Psoas muscle (tissue), 8 donors: ENCODE measurements around the gene RTP2. TPM values are rescaled to one million over a fixed set of nuclear protein-coding genes. Genes with fewer than 3 reads are reported as not detected.

Experiments
- ATAC-seq, 4 donors: fragments of 200-7000 bp; cut with Tn5 transposase; one replicate each; pipeline ENCODE4 v1.9.1; 2020; ENCODE audit warnings: moderate library complexity in 3 of 4, mild to moderate bottlenecking in 2 of 4
- DNase-seq, 2 donors: peaks; one replicate each; pipeline ENCODE4 v3.0.0-alpha.2; 2020
- H3K27ac ChIP-seq: fragments of 200-600 bp; one replicate; pipeline ENCODE4 v1.8.0; 2022
- H3K27me3 ChIP-seq, 3 donors: fragments of 200-600 bp in 1 of 3; one replicate each; pipeline versions ENCODE4 v1.6.1 to v1.8.0; 2013 to 2022; ENCODE audit warnings: low read length in 2 of 3, mild to moderate bottlenecking in 2 of 3, moderate library complexity in 1 of 3; ENCODE audit not compliant: insufficient read depth in 3 of 3
- H3K36me3 ChIP-seq, 2 donors: fragments of 200-600 bp in 1 of 2; one replicate each; pipeline versions ENCODE4 v1.6.1 to v1.8.0; 2013 to 2022; ENCODE audit warnings: low read depth in 1 of 2, mild to moderate bottlenecking in 1 of 2, moderate library complexity in 1 of 2; ENCODE audit not compliant: insufficient read depth in 1 of 2
- H3K4me1 ChIP-seq: fragments of 200-600 bp; one replicate; pipeline ENCODE4 v1.8.0; 2022
- H3K4me3 ChIP-seq: fragments of 200-600 bp; one replicate; pipeline ENCODE4 v1.8.0; 2022; ENCODE audit warnings: mild to moderate bottlenecking
- H3K9me3 ChIP-seq: fragments of 200-600 bp; one replicate; pipeline ENCODE4 v1.8.0; 2022
- CTCF ChIP-seq: fragments of 200-600 bp; IDR thresholded peaks from one replicate; pipeline ENCODE4 v1.8.0; 2022; ENCODE audit warnings: antibody characterized with exemption
- WGBS, 3 donors: extraction: QIAGEN DNeasy Blood & Tissue Kit; methylation state at CpG; one replicate each; pipeline versions ENCODE4 v1.1.6 to v1.1.7; 2013; 5-methylcytosine and 5-hydroxymethylcytosine counted together
- intact Hi-C, 2 donors: fragments of 100-400 bp; cut with DNase I; formaldehyde crosslinking; loops; one replicate each; pipeline versions ENCODE4 v1.11.0 to v1.14.2; 2022
- polyA plus RNA-seq, 3 donors: library from polyadenylated mRNA; stranded (reverse); fragments of 200-250 nt; gene quantifications; one replicate each; pipeline ENCODE4 v1.2.3, GENCODE V29; 2013
- total RNA-seq, 4 donors: library from RNA; stranded (reverse); fragmentation: NEBNext Ultra II Directional in 2 of 4; extraction: Animal tissue kit (Norgen Biotek cat#: 25700) in 2 of 4; gene quantifications; one replicate each; pipeline versions ENCODE4 v1.2.1 to v1.2.4, GENCODE V29; 2021 to 2023
- donor health status: healthy with polysubstance abuse.
- donor health status: DM: no; HTN: no; CAD: no; lungs with moderate emphysema.
- donor health status: Bipolar disorder and iron deficiency.
- donor health status: healthy.
- donor health status: DM: yes; HTN: yes; CAD: no.
- donor health status: DM: no; HTN: no; CAD: no.
- donor health status: DM: no; HTN: no; CAD: no.
- donor health status: DM: yes; HTN: yes; CAD: no.

Gene RTP2
- total and polyA plus RNA-seq, 7 donors: 0.08 to 4.0 (median 0.32) TPM; not detected in 2

GRCh38 chr3:187747506-187747905, 45.1 kb upstream of the RTP2 start:
- H3K4me1 ChIP-seq: peaks cover 33% of the 10 kb centered on the region
- intact Hi-C loops: loop anchor here (5.0 to 10.0 kb wide), 3 partner anchors 170 to 837 kb away; no protein-coding TSS in a partner anchor
- no peaks in the 10 kb centered on the region for H3K9me3 ChIP-seq
- no peaks in the 10 kb centered on the region for H3K36me3 ChIP-seq
- no peaks in the 10 kb centered on the region for H3K27me3 ChIP-seq
- peak overlapping the region; percentile 93 for H3K4me3 ChIP-seq
- DNase-seq: no peak
- ATAC-seq: no peak
- H3K27ac ChIP-seq: peak overlapping the region; percentile 100
- TF ChIP-seq CTCF: no peak
- WGBS, 3 donors: 15 to 31% (median 27%) methylated on average over 5 of the region's 5 CpGs

GRCh38 chr3:187746442-187747281, 44.3 kb upstream of the RTP2 start:
- H3K36me3 ChIP-seq: no peaks in the 10 kb centered on the region
- no peaks in the 10 kb centered on the region for H3K27me3 ChIP-seq
- peak overlapping the region; percentile 100 for H3K27ac ChIP-seq
- H3K4me3 ChIP-seq: peak overlapping the region; percentile 93
- H3K4me1 ChIP-seq: peaks cover 33% of the 10 kb centered on the region
- ATAC-seq (peak in 1 of 4 donors; percentile 19), DNase-seq (no peak)
- H3K9me3 ChIP-seq: no peaks in the 10 kb centered on the region
- intact Hi-C loops: loop anchor here (5.0 to 10.0 kb wide), 3 partner anchors 171 to 838 kb away; no protein-coding TSS in a partner anchor
- no peak for TF ChIP-seq CTCF
- WGBS, 3 donors: 12 to 17% (median 14%) methylated on average over 10 of the region's 10 CpGs

GRCh38 chr3:187746059-187746441, 43.7 kb upstream of the RTP2 start:
- H3K27ac ChIP-seq: peak overlapping the region; percentile 100
- intact Hi-C loops: loop anchor here (5.0 to 10.0 kb wide), 3 partner anchors 171 to 839 kb away; no protein-coding TSS in a partner anchor
- ATAC-seq: no peak
- H3K27me3 ChIP-seq: no peaks in the 10 kb centered on the region
- TF ChIP-seq CTCF: no peak
- H3K4me1 ChIP-seq: peaks cover 29% of the 10 kb centered on the region
- H3K9me3 ChIP-seq: no peaks in the 10 kb centered on the region
- 1 to 6% (median 2%) methylated on average over 6 of the region's 6 CpGs for WGBS, 3 donors
- DNase-seq: no peak
- peak overlapping the region; percentile 93 for H3K4me3 ChIP-seq
- H3K36me3 ChIP-seq: no peaks in the 10 kb centered on the region

- Histone ChIP-seq H3K27ac (peak within 1 kb of the TSS; percentile 100), H3K27me3 (no peaks in the 10 kb centered on the region), H3K4me3 (peak within 1 kb of the TSS; percentile 93), H3K9me3 (no peaks in the 10 kb centered on the region), H3K4me1 (peaks cover 24% of the 10 kb centered on the region), H3K36me3 (no peaks in the 10 kb centered on the region)
- DNase-seq (peak; percentile 92 to 96), ATAC-seq (peak; percentile 61 to 70 (median 64))
- intact Hi-C loops: loop anchor here (1.0 to 10.0 kb wide), 5 partner anchors 172 to 839 kb away; no protein-coding TSS in a partner anchor
- WGBS, 3 donors: 0 to 1% (median 0%) methylated on average over 40 of the region's 40 CpGs
- no peak for TF ChIP-seq CTCF
Measured at GRCh38 chr3:187745201-187746058, 43.1 kb upstream of the RTP2 start, which contains the start of gene BCL6. TSS of gene BCL6 (minus strand) at chr3:187745468. CDS start at chr3:187733693, 11,775 bp downstream.
